ENCODE results near the gene FOXN3. TPM values are rescaled to one million over a fixed set of nuclear protein-coding genes. Genes with fewer than 3 reads are reported as not detected.
A peak's percentile ranks its signal among the peaks of the same experiment; 100 is the strongest.
"Not testable (repeated sequence)": the region's sequence is repeated elsewhere in the genome, so short reads cannot be mapped to it uniquely, and the experiment has no call there.

The FOXN3 gene
- polyA plus RNA-seq, 4 donors, result 22.0 to 47.3 (median 43.3) TPM

GRCh38 chr14:89165189-89166181, 251.5 kb downstream of the FOXN3 start:
- Histone ChIP-seq H3K27me3 (ENCODE audit: control insufficient read depth in 3 of 3, insufficient read depth in 3 of 3, low read length in 3 of 3) (no peaks in the 10 kb centered on the region), H3K4me1 (ENCODE audit: control insufficient read depth in 3 of 3, insufficient read depth in 2 of 3, low read depth in 1 of 3, low read length in 2 of 3) (peaks cover 0 to 9% (median 0%) of the 10 kb centered on the region in 3 donors), H3K27ac (ENCODE audit: low read depth in 1 of 3, low read length in 2 of 3) (peak overlapping the region; percentile 38 to 80 (median 59)), H3K36me3 (ENCODE audit: control insufficient read depth in 3 of 3, insufficient read depth in 2 of 3, low read depth in 1 of 3, low read length in 3 of 3) (peaks cover 3 to 40% (median 6%) of the 10 kb centered on the region in 3 donors), H3K9me3 (ENCODE audit: control insufficient read depth in 2 of 2, insufficient read depth in 1 of 2, low read depth in 1 of 2, low read length in 1 of 2) (no peaks in the 10 kb centered on the region), H3K4me3 (ENCODE audit: low read depth in 1 of 3, low read length in 3 of 3) (no peak overlapping the region)
- FAIRE-seq, result no peak
- peak; percentile 14 to 57 for DNase-seq
- 20 to 21% (median 21%) methylated on average over 11 of the region's 11 CpGs for WGBS, 3 donors

DNA sequence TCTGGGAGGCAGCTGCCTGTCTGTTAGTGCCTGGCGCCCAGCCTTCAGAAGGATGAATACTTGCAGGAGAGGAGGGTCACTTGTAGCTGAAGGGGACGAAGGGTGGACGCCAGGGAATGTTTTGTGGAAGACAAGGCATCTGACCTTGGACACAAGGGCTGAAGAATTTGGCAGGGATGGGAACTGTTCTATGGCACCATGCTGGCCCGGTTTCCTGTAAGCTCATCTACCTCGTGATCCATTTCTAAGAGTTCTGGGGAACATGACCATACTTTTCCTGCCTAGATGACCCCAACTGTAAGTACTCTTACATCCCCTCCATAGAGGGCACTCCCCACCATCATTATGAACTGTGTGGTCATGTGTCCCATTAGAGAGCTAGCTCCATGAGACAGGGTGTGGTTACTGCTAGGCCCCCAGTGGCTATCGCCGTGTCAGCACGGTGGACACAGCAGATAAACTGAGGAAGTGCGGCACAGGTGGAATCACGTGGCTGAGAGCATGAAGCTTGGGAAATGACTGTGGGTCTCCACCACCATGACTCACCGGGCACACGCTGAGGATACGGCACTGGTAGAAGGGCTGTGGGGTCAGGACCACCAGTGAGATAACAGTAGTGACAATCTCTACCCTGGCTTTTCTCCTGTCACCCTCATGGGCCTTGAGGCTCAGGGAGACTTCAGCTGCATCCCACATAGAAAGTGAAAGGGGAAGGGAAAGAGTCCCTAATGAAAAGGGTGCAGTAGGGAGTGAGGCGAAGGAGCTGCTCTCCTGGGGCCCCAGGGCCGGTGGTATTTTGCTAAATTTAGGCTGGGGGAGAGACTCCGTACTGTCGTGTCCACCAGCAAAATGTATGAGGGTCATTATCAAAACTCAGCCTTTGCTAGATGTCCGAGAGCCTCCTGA, 252.6 kb downstream of the FOXN3 start:
- Histone ChIP-seq H3K4me1 (ENCODE audit: control insufficient read depth in 3 of 3, insufficient read depth in 2 of 3, low read depth in 1 of 3, low read length in 2 of 3) (peaks cover 0 to 9% (median 0%) of the 10 kb centered on the region in 3 donors), H3K4me3 (ENCODE audit: low read depth in 1 of 3, low read length in 3 of 3) (no peak overlapping the region), H3K27me3 (ENCODE audit: control insufficient read depth in 3 of 3, insufficient read depth in 3 of 3, low read length in 3 of 3) (no peaks in the 10 kb centered on the region), H3K27ac (ENCODE audit: low read depth in 1 of 3, low read length in 2 of 3) (peak overlapping the region in 2 of 3 donors; percentile 38 to 72), H3K9me3 (ENCODE audit: control insufficient read depth in 2 of 2, insufficient read depth in 1 of 2, low read depth in 1 of 2, low read length in 1 of 2) (no peaks in the 10 kb centered on the region), H3K36me3 (ENCODE audit: control insufficient read depth in 3 of 3, insufficient read depth in 2 of 3, low read depth in 1 of 3, low read length in 3 of 3) (peaks cover 6 to 47% (median 6%) of the 10 kb centered on the region in 3 donors)
- DNase-seq (no peak), FAIRE-seq (no peak)
- WGBS, 3 donors, result 74 to 87% (median 75%) methylated on average over 18 of the region's 18 CpGs

DNA sequence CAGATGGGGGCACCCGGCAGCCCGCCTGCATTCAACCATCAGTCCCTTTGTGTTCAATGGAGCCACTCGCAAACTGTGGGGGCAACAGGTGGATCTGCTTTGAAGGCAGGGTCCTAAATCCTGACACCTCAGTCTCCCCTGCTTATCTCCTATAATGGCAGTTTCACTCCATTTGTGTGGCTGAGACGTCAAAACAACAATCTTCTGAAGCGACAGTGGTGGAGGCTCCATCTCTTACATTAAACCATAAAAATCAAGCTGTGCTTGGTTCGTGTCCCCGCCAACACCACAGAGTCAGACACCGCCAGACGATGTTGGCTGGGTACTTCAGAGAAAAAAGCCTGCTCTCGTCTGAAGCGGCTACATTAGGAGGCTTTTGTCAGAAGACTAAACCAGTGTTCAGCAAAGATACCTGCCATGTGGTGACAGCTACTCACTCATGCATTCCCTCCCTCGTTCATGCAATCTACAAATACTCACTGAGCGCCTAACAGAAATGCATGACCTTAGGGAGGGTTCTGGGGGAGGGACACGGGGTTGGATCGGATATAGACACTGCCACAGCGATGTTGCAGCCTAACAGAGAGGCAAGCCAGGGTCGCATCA, 253.9 kb downstream of the FOXN3 start:
- H3K9me3 ChIP-seq (ENCODE audit: control insufficient read depth in 2 of 2, insufficient read depth in 1 of 2, low read depth in 1 of 2, low read length in 1 of 2), result no peaks in the 10 kb centered on the region
- no peak for FAIRE-seq
- 90 to 92% (median 90%) methylated on average over 17 of the region's 17 CpGs for WGBS, 3 donors
- DNase-seq, result no peak
- no peak overlapping the region for H3K27ac ChIP-seq (ENCODE audit: low read depth in 1 of 3, low read length in 2 of 3)
- H3K36me3 ChIP-seq (ENCODE audit: control insufficient read depth in 3 of 3, insufficient read depth in 2 of 3, low read depth in 1 of 3, low read length in 3 of 3), result peaks cover 6 to 45% (median 6%) of the 10 kb centered on the region in 3 donors
- H3K27me3 ChIP-seq (ENCODE audit: control insufficient read depth in 3 of 3, insufficient read depth in 3 of 3, low read length in 3 of 3), result no peaks in the 10 kb centered on the region
- peaks cover 0 to 9% (median 0%) of the 10 kb centered on the region in 3 donors for H3K4me1 ChIP-seq (ENCODE audit: control insufficient read depth in 3 of 3, insufficient read depth in 2 of 3, low read depth in 1 of 3, low read length in 2 of 3)
- no peak overlapping the region for H3K4me3 ChIP-seq (ENCODE audit: low read depth in 1 of 3, low read length in 3 of 3)

- peaks cover 6 to 47% (median 6%) of the 10 kb centered on the region in 3 donors for H3K36me3 ChIP-seq (ENCODE audit: control insufficient read depth in 3 of 3, insufficient read depth in 2 of 3, low read depth in 1 of 3, low read length in 3 of 3)
- no peak overlapping the region for H3K4me3 ChIP-seq (ENCODE audit: low read depth in 1 of 3, low read length in 3 of 3)
- DNase-seq (no peak), FAIRE-seq (no peak)
- WGBS, 3 donors, result 97 to 98% (median 98%) methylated on average over 22 of the region's 22 CpGs
- no peaks in the 10 kb centered on the region for H3K9me3 ChIP-seq (ENCODE audit: control insufficient read depth in 2 of 2, insufficient read depth in 1 of 2, low read depth in 1 of 2, low read length in 1 of 2)
- no peak overlapping the region for H3K27ac ChIP-seq (ENCODE audit: low read depth in 1 of 3, low read length in 2 of 3)
- peaks cover 0 to 9% (median 0%) of the 10 kb centered on the region in 3 donors for H3K4me1 ChIP-seq (ENCODE audit: control insufficient read depth in 3 of 3, insufficient read depth in 2 of 3, low read depth in 1 of 3, low read length in 2 of 3)
- no peaks in the 10 kb centered on the region for H3K27me3 ChIP-seq (ENCODE audit: control insufficient read depth in 3 of 3, insufficient read depth in 3 of 3, low read length in 3 of 3)
Measured at GRCh38 chr14:89162586-89162985, 254.4 kb downstream of the FOXN3 start.

DNA sequence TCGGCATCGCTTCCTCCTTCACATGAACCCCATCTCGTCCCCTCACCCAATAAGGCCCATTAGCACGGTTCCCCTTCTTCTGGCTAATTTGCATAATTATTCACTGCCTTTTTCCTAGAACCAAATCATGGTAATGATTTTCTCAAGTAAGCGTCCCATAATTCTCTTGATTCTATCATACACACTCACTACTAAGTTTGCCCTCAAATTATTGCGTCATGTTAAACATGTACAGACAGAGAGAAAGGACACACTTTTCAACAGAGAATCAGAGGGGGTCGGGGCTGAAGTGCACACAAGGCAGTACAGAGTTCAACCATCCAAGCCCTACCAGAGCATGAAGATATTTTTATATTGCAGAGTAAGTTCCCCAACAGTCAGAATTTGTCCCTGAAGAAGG, 256.6 kb downstream of the FOXN3 start:
- H3K9me3 ChIP-seq (ENCODE audit: control insufficient read depth in 2 of 2, insufficient read depth in 1 of 2, low read depth in 1 of 2, low read length in 1 of 2), result no peaks in the 10 kb centered on the region
- FAIRE-seq, result no peak
- 88 to 94% (median 91%) methylated on average over 7 of the region's 7 CpGs for WGBS, 3 donors
- H3K27ac ChIP-seq (ENCODE audit: low read depth in 1 of 3, low read length in 2 of 3), result no peak overlapping the region
- H3K4me3 ChIP-seq (ENCODE audit: low read depth in 1 of 3, low read length in 3 of 3), result no peak overlapping the region
- H3K36me3 ChIP-seq (ENCODE audit: control insufficient read depth in 3 of 3, insufficient read depth in 2 of 3, low read depth in 1 of 3, low read length in 3 of 3), result peaks cover 6 to 52% (median 6%) of the 10 kb centered on the region in 3 donors
- H3K27me3 ChIP-seq (ENCODE audit: control insufficient read depth in 3 of 3, insufficient read depth in 3 of 3, low read length in 3 of 3), result no peaks in the 10 kb centered on the region
- no peak for DNase-seq
- peaks cover 0 to 3% (median 0%) of the 10 kb centered on the region in 3 donors for H3K4me1 ChIP-seq (ENCODE audit: control insufficient read depth in 3 of 3, insufficient read depth in 2 of 3, low read depth in 1 of 3, low read length in 2 of 3)

- Histone ChIP-seq H3K4me1 (ENCODE audit: control insufficient read depth in 3 of 3, insufficient read depth in 2 of 3, low read depth in 1 of 3, low read length in 2 of 3) (no peaks in the 10 kb centered on the region), H3K4me3 (ENCODE audit: low read depth in 1 of 3, low read length in 3 of 3) (no peak overlapping the region), H3K27me3 (ENCODE audit: control insufficient read depth in 3 of 3, insufficient read depth in 3 of 3, low read length in 3 of 3) (no peaks in the 10 kb centered on the region), H3K36me3 (ENCODE audit: control insufficient read depth in 3 of 3, insufficient read depth in 2 of 3, low read depth in 1 of 3, low read length in 3 of 3) (peaks cover 6 to 40% (median 6%) of the 10 kb centered on the region in 3 donors), H3K9me3 (ENCODE audit: control insufficient read depth in 2 of 2, insufficient read depth in 1 of 2, low read depth in 1 of 2, low read length in 1 of 2) (no peaks in the 10 kb centered on the region), H3K27ac (ENCODE audit: low read depth in 1 of 3, low read length in 2 of 3) (no peak overlapping the region)
- WGBS, 3 donors, result 85 to 93% (median 91%) methylated on average over 11 of the region's 11 CpGs
- DNase-seq, result no peak
- FAIRE-seq, result no peak
Measured at GRCh38 chr14:89158701-89159100, 258.3 kb downstream of the FOXN3 start.

DNA sequence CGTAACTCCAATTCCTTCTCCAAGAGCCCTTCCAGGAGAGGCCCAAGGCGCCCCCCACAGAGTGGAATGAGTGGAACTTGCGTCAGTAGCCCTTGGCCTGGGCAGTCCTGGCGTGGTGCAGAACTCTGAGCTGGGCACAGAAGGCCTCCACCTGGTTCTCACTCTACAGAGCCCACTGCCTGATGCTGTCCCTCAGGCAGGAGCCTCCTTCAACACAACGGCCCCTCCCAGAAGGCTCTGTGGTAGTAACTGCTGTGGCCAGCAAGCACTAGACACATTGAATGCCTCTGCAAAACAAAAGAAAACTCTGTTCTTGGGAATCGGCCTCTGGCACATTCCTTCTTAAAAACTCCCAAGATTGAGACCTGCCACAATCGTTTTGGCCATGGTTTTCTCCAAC, 258.9 kb downstream of the FOXN3 start:
- H3K4me3 ChIP-seq (ENCODE audit: low read depth in 1 of 3, low read length in 3 of 3); DNase-seq; H3K9me3 ChIP-seq (ENCODE audit: control insufficient read depth in 2 of 2, insufficient read depth in 1 of 2, low read depth in 1 of 2, low read length in 1 of 2); FAIRE-seq; H3K27me3 ChIP-seq (ENCODE audit: control insufficient read depth in 3 of 3, insufficient read depth in 3 of 3, low read length in 3 of 3); H3K27ac ChIP-seq (ENCODE audit: low read depth in 1 of 3, low read length in 2 of 3); H3K4me1 ChIP-seq (ENCODE audit: control insufficient read depth in 3 of 3, insufficient read depth in 2 of 3, low read depth in 1 of 3, low read length in 2 of 3): not testable (repeated sequence)
- peaks cover 6 to 36% (median 6%) of the 10 kb centered on the region in 3 donors for H3K36me3 ChIP-seq (ENCODE audit: control insufficient read depth in 3 of 3, insufficient read depth in 2 of 3, low read depth in 1 of 3, low read length in 3 of 3)
- WGBS, 3 donors, result 91 to 95% (median 92%) methylated on average over 7 of the region's 7 CpGs

DNA sequence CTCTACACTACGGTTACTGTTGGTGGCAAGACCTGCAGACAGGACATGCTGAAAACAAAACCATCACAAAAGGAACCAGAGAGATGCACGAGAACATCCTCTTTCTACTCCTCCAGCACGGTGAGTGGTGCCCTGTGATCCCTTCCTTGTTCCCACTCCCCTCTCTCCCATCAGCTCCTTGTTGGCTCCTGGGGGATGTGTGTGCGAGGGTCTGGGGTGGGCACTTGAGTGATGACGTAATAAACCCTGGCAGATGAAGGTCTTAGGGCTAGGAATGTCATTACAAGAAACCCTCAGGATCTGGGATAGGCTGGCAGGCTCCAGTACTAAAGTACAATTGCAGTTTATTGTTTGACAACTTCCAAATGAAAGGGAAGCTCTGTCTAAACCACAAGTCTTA, 261.5 kb downstream of the FOXN3 start:
- H3K4me1 ChIP-seq (ENCODE audit: control insufficient read depth in 3 of 3, insufficient read depth in 2 of 3, low read depth in 1 of 3, low read length in 2 of 3), result no peaks in the 10 kb centered on the region
- no peak for DNase-seq
- WGBS, 3 donors, result 92 to 96% (median 93%) methylated on average over 5 of the region's 5 CpGs
- no peaks in the 10 kb centered on the region for H3K27me3 ChIP-seq (ENCODE audit: control insufficient read depth in 3 of 3, insufficient read depth in 3 of 3, low read length in 3 of 3)
- H3K36me3 ChIP-seq (ENCODE audit: control insufficient read depth in 3 of 3, insufficient read depth in 2 of 3, low read depth in 1 of 3, low read length in 3 of 3), result peaks cover 2 to 19% (median 4%) of the 10 kb centered on the region in 3 donors
- no peak overlapping the region for H3K4me3 ChIP-seq (ENCODE audit: low read depth in 1 of 3, low read length in 3 of 3)
- FAIRE-seq, result no peak
- no peak overlapping the region for H3K27ac ChIP-seq (ENCODE audit: low read depth in 1 of 3, low read length in 2 of 3)
- H3K9me3 ChIP-seq (ENCODE audit: control insufficient read depth in 2 of 2, insufficient read depth in 1 of 2, low read depth in 1 of 2, low read length in 1 of 2), result no peaks in the 10 kb centered on the region

Data from small intestine (tissue), 7 donors.